Measurements from ENCODE around the gene LIMS4.
"Not testable (repeated sequence)": the region's sequence is repeated elsewhere in the genome, so short reads cannot be mapped to it uniquely, and the experiment has no call there.

DNA sequence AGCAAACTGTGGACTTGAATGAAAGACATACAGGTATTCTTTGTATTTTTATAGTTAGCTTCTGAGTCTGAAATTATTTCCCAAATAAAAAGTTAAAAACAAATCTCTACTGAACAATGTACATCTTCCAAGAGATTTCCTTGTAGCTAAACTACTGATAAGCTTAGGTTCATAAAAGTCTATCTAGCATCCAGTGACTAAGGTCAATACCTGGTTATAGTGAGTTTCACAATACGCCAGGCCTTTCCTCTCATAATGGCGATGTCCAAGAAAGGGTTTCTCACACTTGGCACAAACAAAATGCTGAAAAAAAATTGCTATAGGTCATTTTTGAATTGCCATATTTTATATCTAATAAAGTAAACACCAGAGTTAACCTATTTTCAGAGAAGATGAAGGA, 21.7 kb downstream of the LIMS4 start:
- not testable (repeated sequence) for TF ChIP-seq POU2F2, POLR2A, SPI1 (IDR thresholded peaks at IDR 0.05; ENCODE audit: low read depth, low read length)

All from GM12891 (cell line).